ENCODE measurements around the gene ZNF280D. TPM values are rescaled to one million over a fixed set of nuclear protein-coding genes. Genes with fewer than 3 reads are reported as not detected.
A peak's percentile ranks its signal among the peaks of the same experiment; 100 is the strongest.
"Not testable (repeated sequence)": the region's sequence is repeated elsewhere in the genome, so short reads cannot be mapped to it uniquely, and the experiment has no call there.

The ZNF280D gene, protein sequence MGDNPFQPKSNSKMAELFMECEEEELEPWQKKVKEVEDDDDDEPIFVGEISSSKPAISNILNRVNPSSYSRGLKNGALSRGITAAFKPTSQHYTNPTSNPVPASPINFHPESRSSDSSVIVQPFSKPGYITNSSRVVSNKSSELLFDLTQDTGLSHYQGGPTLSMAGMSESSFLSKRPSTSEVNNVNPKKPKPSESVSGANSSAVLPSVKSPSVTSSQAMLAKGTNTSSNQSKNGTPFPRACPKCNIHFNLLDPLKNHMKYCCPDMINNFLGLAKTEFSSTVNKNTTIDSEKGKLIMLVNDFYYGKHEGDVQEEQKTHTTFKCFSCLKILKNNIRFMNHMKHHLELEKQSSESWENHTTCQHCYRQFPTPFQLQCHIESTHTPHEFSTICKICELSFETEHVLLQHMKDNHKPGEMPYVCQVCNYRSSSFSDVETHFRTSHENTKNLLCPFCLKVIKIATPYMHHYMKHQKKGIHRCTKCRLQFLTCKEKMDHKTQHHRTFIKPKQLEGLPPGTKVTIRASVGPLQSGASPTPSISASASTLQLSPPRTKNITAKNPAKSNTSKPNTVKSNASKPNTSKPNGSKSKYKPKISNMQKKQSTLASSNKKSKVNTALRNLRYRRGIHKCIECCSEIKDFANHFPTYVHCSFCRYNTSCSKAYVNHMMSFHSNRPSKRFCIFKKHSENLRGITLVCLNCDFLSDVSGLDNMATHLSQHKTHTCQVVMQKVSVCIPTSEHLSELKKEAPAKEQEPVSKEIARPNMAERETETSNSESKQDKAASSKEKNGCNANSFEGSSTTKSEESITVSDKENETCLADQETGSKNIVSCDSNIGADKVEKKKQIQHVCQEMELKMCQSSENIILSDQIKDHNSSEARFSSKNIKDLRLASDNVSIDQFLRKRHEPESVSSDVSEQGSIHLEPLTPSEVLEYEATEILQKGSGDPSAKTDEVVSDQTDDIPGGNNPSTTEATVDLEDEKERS
- 37.9 and 40.0 TPM in 2 replicates for total RNA-seq

DNA sequence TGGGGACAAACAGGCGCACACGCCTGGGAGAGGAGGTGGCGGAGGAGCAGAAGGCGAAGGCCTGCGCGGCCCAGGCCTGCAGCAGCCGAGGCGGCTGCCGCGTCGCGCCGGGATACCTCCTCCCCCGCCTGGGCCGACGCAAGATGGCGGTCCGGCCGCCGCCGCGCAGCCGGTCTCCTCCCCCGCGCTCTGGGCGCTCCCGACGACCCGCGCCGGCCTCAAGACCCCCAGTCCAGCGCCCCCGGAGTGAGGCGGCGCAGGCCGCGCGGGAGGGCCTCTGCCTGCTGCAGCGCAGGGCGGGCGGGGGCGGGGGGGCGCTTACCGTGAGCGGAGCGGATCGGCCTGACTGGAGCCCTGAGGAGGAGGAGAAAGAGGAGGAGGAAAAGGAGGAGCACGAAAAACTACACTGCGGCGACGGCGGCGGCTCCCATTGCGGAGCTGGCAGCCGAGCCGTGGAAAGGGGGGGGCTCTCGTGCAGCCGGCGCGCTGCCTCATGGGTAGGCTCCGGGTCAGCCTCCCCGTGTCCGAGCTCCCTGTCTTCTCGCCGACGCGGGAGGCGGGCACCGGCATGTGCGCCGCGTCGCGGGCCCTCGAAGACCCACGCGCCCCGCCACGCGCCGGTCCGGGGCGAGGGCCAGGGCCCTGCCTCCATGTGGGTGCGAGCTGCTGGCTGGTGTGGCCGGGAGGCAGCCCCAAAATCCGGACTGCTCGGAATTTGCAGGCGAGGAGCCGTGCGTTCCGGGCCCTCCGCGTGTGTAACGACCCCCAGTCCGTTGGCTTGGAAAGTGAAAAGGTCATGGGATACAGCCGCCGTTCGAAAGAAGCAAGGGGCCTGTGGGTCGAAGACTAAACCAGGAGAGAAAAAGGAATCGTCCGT, at the start of gene ZNF280D:
ZNF280D (minus strand) TSS at position 374 of the 877 bp plus-strand sequence. CDS start 26,400 bp downstream, outside the sequence.
- TF ChIP-seq, protein P1, sequence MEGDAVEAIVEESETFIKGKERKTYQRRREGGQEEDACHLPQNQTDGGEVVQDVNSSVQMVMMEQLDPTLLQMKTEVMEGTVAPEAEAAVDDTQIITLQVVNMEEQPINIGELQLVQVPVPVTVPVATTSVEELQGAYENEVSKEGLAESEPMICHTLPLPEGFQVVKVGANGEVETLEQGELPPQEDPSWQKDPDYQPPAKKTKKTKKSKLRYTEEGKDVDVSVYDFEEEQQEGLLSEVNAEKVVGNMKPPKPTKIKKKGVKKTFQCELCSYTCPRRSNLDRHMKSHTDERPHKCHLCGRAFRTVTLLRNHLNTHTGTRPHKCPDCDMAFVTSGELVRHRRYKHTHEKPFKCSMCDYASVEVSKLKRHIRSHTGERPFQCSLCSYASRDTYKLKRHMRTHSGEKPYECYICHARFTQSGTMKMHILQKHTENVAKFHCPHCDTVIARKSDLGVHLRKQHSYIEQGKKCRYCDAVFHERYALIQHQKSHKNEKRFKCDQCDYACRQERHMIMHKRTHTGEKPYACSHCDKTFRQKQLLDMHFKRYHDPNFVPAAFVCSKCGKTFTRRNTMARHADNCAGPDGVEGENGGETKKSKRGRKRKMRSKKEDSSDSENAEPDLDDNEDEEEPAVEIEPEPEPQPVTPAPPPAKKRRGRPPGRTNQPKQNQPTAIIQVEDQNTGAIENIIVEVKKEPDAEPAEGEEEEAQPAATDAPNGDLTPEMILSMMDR (IDR thresholded peaks at IDR 0.05): no peak
- ChIA-PET POLR2A (interaction anchor here (0.7 to 1.5 kb wide), 7 partner anchors 15 to 566 kb away, joined by 3 to 7 read pairs (median 4); partner anchors contain the start of gene TCF12), CTCF (interaction anchor here (0.6 kb wide), 1 partner anchor 154 kb away, joined by 3 read pairs; no protein-coding TSS in a partner anchor)
- Mint-ChIP-seq H3K27me3 (no peaks in the 10 kb centered on the region), H3K27ac (peak within 1 kb of the TSS; percentile 93), H3K4me1 (peaks cover 30% of the 10 kb centered on the region), H3K36me3 (ENCODE audit: low read depth) (peaks cover 15% of the 10 kb centered on the region), H3K4me3 (peak within 1 kb of the TSS; percentile 96), H3K9me3 (no peaks in the 10 kb centered on the region)
- ATAC-seq (ENCODE audit: low read depth) (peak; percentile 87), DNase-seq (peak; percentile 70)
- intact Hi-C loops (cut with micrococcal nuclease): loop anchor here (1.0 to 10.0 kb wide), 7 partner anchors 15 to 569 kb away; partner anchors contain the start of genes MNS1 and TCF12

DNA sequence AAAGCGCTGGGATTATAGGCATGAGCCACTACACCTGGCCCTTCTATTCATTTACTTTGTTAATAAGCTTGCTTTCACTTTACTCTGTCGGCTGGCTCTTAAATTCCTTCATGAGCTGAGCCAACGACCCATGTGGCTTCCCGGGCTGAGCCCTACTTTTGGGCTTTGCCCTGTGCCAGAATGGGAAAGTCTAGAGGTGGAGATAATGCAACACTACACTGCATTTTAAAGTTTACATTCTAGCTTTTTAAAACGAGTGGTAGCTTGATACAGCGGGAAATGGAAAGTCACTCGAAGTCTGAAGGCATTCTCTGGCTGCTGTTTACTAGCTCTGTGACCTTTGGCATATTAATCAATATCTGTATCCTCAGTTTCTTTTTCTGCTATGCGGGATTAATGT, 49.0 kb upstream of the ZNF280D start:
- TF ChIP-seq, protein P1 (IDR thresholded peaks at IDR 0.05): no peak
- POLR2A ChIA-PET: no interaction called here

DNA sequence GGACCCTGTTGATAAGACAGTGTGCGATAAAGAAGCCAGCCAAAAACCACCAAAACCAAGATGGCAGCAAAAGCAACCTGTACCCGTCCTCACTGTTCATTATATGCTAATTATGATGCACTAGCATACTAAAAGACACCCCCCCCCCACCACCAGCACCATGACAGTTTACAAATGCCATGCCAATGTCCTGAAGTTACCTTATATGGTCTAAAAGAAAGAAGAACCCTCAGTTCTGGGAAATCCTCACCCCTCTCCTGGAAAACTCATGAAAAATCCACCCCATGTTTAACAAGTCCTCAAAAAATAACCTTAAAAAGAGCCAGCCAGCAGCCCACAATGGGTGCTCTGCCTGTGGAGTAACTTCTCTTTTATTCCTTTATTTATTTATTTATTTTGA, 48.4 kb upstream of the ZNF280D start:
- H3K36me3 Mint-ChIP-seq (ENCODE audit: low read depth): no peaks in the 10 kb centered on the region
- ChIA-PET POLR2A (no interaction called here), CTCF (no interaction called here)
- intact Hi-C loops (cut with micrococcal nuclease): loop anchor here (2.0 kb wide), 1 partner anchor 21 kb away; no protein-coding TSS in a partner anchor
- H3K27me3 Mint-ChIP-seq: no peaks in the 10 kb centered on the region
- no peak for DNase-seq
- no peak overlapping the region for H3K27ac Mint-ChIP-seq
- H3K4me3 Mint-ChIP-seq: no peak overlapping the region
- H3K9me3 Mint-ChIP-seq: no peaks in the 10 kb centered on the region
- TF ChIP-seq, protein P1 (IDR thresholded peaks at IDR 0.05): no peak
- ATAC-seq (ENCODE audit: low read depth): no peak
- peaks cover 9% of the 10 kb centered on the region for H3K4me1 Mint-ChIP-seq

More for the DNA sequence above, 49.0 kb upstream of the ZNF280D start:
- Mint-ChIP-seq H3K9me3 (no peaks in the 10 kb centered on the region), H3K4me1 (peaks cover 14% of the 10 kb centered on the region), H3K27ac (no peak overlapping the region), H3K36me3 (ENCODE audit: low read depth) (no peaks in the 10 kb centered on the region), H3K4me3 (no peak overlapping the region), H3K27me3 (no peaks in the 10 kb centered on the region)
- no peak for ATAC-seq (ENCODE audit: low read depth)
- intact Hi-C loops (cut with micrococcal nuclease): loop anchor here (2.0 kb wide), 1 partner anchor 22 kb away; no protein-coding TSS in a partner anchor
- DNase-seq: no peak
- CTCF ChIA-PET: no interaction called here

DNA sequence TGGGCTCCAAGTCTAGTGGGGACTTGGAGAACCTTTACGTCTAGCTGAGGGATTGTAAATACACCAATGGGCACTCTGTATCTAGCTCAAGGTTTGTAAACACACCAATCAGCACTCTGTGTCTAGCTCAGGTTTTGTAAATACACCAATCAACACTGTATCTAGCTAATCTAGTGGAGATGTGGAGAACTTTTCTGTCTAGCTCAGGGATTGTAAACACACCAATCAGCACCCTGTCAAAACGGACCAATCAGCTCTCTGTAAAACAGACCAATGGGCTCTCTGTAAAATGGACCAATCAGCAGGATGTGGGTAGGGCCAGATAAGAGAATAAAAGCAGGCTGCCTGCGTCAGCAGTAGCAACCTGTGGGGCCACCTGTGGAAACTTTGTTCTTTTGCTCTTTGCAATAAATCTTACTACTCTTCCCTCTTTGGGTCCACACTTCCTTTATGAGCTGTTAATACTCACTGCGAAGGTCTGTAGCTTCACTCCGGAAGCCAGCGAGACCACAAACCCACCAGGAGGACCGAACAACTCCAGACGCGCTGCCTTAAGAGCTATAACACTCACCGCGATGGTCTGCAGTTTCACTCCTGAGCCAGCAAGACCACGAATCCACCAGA, 46.9 kb upstream of the ZNF280D start:
- peak overlapping the region; percentile 70 for H3K4me3 Mint-ChIP-seq
- H3K27me3 Mint-ChIP-seq; H3K36me3 Mint-ChIP-seq (ENCODE audit: low read depth); H3K9me3 Mint-ChIP-seq; intact Hi-C loops (cut with micrococcal nuclease); DNase-seq; CTCF ChIA-PET: not testable (repeated sequence)
- H3K27ac Mint-ChIP-seq: peak overlapping the region; percentile 57
- ATAC-seq (ENCODE audit: low read depth): peak; percentile 31
- H3K4me1 Mint-ChIP-seq: peaks cover 20% of the 10 kb centered on the region
- POLR2A ChIA-PET: interaction anchor here (0.7 kb wide), 1 partner anchor 926 kb away, joined by 3 read pairs; the partner anchor contains the start of gene POLR2M

DNA sequence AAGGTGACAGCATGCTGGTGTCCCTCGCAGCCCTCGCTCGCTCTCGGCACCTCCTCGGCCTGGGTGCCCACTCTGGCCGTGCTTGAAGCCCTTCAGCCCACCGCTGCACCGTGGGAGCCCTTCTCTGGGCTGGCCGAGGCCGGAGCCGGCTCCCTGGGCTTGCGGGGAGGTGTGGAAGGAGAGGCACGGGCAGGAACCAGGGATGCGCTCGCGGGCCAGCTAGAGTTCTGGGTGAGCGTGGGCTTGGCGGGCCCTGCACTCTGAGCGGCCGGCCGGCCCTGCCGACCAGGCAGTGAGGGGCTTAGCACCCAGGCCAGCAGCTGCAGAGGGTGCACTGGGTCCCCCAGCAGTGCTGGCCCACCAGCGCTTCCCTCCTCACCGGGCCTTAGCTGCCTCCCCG, 46.1 kb upstream of the ZNF280D start:
- CTCF ChIA-PET; POLR2A ChIA-PET; H3K9me3 Mint-ChIP-seq; DNase-seq; H3K27me3 Mint-ChIP-seq; H3K36me3 Mint-ChIP-seq (ENCODE audit: low read depth); H3K27ac Mint-ChIP-seq; ATAC-seq (ENCODE audit: low read depth); intact Hi-C loops (cut with micrococcal nuclease); H3K4me3 Mint-ChIP-seq: not testable (repeated sequence)
- H3K4me1 Mint-ChIP-seq: peaks cover 27% of the 10 kb centered on the region
